Activated CD8-positive, alpha-beta memory T cell treated with anti-CD3 and anti-CD28 coated beads for 48 hours (primary cell): ENCODE measurements around the gene MLN.

Experiments
- DNase-seq, 3 experiments: peaks; one replicate each; pipeline ENCODE4 v3.0.0-alpha.2; 2020; ENCODE audit warnings: low read depth in 2 of 3, low spot score in 2 of 3

Gene MLN

DNA sequence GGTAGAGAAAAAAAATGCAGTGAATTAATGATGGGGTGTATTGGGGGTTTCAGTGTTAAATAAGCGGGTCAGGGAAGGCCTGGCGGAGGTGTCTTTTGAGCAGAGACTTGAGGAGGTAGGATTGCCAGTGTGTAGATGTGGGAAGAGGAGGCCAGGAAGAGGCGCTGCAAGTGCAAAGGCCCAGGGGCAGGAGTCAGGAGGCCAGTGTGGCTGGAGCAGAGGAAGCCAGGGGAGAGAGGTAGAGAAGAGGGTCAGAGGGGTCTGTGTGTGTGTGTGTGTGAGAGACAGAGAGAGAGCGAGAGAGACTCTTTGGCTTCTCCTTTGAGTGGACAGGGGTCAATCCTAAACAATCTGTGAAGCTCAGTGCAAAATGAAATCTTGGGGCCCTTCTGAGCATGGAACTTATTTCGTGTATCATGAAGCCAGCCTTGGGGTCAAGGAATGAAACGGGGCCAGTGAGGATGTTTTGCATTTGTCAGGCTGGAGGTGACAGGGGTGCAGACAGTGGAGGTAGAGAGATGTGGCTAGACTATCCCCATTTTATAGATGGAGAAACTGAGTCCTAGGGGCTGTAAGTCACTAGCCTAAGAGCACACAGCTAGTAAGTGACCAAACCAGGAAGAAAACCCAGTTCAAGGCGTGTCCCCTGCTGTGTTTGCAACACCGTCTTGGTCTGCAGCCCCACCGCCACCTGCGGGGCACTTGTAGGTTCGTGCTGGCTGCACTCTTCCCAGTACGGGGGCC lies 47.4 kb downstream of the MLN start:
- DNase-seq = no peak

DNA sequence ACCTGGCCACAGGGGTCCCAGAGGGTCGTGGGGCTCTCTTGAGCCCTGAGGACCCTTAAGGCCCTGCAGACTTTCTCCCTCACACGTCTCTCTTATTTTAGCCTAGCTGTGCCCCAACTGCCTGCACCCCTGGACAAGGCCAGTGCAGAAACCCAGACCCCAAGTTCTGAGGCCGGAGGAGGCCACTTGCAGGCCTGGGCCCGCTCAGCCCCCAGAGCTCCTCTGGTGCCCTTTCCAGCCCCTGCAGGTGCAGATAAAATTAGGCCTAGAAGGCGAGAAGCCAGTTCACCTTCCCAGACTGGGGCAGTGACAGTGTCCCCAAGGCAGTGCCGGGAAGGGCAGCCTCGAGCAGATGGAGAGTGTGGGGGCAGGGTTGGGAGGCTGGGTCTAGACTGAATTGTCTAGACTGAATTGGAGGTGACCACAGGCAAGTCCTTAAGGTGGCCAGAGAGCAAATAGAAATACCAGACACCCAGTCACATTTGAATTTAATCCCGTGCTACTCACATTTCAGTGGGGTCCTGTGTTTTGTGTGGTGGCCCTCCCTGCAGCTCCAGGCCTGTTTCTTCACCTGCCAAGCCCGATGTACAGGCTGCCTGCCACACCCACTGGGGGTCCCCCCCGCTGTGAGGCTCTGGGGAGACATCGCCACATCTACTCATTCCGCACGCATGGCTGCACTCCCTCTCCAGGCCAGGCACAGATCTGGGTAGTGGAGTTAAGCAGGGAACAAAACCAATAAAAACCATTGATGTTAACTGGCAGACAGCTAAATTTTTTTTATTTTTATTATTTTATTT lies 48.5 kb downstream of the MLN start:
- no peak for DNase-seq

DNA sequence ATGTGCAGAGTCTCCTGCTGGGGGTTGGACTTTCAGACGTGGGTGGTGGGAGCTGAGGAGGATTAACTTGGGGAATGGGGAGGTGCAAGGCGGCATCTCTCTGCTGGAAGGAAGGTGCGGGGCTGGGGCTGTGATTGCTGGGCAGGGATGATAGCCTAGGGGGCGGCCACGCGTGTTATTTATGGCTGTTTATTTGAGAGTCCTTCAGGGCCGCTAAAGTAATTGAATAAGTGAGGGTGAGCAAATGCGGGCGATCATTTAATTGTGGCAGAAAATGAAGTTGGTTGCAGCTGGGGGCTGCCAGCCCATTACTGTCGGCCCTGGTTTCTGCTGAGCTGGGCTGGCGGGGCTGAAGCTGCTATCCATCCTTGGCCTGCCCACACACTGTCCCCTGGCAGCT lies 49.6 kb downstream of the MLN start:
- no peak for DNase-seq

DNA sequence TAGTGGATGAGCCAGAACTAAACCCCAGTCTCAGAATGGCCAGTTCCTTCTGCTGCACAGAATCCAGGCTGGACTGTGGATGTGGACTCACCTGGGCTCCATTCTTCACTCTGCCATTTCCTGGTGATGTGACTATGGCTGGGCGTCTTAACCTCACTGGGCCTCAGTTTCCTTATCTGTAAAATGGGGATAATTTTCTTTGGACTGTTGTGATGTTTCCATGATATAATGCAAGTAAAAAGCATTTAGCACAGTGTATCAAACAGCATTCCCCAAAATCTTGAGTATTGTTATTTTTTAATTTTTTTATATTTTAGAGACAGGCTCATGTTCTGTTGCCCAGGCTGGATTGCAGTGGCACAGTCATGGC lies 51.2 kb downstream of the MLN start:
- no peak for DNase-seq

DNA sequence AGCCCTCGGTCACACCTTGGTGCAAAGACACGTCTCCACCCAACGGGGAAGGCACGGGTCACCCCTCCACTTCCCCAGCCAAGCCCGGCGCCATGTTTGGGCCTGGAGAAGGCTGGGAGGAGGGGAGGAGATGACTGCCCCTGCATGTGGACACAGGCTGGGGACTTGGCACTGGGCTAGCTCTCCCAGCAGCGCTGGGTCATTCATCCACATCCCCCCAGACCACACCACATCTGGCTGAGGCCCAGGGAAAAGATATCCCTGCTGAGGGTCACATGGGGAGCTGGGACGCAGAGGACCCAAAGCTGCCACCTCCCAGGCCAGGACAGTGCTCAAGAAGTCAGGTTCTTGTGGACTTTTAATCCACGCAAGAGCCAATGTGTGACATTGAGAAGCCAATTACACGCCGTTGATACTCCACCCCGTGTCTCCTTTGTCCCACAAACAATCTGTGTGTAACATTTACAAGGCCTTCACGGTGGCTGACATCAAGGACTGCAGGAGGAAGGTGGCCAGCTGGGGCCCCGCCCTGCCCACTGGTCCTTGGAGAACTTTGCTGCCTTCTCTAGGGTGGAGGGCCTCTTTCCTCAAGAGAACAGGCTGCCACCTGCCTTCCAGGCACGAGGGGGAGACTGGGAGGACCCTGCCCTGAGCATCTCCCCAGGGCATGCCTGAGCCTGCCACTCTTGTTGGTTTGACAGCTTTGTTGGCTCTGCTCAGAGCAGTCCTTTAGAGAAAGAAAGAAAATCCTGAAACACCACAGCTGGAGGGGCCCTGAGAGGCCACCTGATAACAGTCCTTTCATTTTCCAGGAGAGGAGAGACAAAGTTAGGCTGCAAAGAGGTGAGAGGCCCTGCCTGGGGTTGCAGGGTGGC lies 51.8 kb downstream of the MLN start:
- no peak for DNase-seq

DNA sequence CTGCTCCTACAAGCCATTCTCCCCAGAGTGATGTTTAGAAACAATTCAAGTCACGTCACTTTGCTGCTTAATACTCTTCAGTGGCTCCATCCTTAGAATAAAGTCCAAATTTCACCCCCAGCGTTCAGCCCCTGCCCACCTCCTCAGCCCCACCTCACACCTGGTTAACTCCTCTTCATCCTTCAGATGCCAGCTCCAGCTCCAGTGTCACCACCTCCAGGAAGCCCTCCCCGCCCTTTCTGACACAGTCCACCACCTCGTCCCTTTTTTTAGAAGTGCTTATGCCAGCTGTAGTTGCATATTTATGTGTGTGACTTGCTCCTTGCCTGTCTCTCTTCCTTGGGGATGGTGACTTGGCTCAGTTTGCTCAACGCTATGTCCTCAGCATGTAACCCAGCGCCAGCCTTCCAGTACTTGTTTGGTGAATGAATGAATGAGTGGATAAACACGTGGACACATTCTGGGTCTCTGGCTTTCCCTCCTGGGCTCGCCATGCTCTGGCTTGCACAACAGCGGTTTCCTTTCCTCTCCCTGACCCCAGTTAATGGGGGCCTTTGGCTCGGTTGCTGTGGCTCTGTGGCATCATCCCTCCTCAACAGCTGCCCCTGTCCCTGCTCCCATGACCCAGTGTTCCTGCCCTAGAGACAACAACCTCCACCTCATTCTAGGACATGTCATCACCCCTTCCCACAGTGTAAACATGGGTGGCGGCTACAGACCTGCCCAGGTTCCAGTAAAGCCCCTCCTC lies 53.4 kb downstream of the MLN start:
- no peak for DNase-seq

DNA sequence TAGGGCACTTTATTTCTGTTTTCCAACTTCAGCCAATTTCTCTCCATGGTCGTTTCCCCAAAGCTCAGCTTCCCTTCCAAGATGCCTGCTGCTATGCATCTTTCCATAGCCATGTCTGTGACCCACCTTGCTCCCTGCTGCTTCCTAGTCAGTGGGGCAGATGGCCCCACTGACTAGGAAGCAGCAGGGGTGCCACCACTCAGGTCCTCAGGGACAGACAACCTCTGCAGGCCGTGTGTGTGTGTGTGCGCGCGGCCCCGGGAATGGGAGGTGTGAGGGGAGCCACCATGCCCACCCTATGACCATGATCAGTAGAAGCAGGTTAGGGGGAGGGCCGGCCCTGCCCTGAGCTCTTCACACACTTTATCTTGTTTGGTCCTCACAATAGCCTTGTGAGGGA lies 54.4 kb downstream of the MLN start:
- no peak for DNase-seq

DNA sequence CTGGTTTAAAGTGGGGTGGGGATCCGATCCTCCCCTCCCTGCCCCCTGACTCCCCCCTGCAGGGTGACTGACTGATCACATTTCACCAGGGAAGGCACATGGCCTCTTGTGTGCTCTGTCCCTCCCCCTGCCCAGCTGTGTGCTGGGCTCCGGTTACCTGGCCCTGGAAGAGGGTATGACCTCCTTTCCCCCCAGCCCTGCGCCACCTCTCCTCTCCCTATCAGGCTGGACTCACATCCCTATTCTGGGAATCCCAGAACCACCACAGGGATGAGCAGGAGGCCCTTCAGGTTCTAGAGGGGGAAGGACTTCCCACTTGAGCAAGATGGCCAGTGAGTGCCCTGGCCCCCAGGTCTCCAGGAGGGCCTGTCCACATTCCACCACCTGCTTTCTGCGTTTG lies 55.0 kb downstream of the MLN start:
- no peak for DNase-seq

DNA sequence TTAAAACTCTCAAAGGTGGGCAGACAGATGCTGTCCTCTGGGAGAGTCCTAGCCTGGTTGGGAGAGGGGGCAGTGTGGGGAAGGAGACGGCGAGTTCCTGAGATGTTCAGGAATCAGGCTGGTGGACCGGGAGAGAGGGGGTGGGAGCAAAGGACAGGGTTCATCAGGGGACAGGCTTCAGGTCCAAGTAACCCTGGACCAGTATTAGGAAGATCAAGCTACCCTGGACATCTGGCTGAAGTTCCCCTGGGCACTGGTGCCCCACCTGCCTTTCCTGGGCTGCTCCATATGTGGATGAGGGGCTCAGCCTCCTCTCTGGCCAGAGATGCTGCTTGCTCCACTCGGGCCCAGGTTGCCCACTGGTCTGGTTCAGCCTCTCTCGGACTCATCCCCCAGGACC lies 56.0 kb downstream of the MLN start:
- no peak for DNase-seq

DNA sequence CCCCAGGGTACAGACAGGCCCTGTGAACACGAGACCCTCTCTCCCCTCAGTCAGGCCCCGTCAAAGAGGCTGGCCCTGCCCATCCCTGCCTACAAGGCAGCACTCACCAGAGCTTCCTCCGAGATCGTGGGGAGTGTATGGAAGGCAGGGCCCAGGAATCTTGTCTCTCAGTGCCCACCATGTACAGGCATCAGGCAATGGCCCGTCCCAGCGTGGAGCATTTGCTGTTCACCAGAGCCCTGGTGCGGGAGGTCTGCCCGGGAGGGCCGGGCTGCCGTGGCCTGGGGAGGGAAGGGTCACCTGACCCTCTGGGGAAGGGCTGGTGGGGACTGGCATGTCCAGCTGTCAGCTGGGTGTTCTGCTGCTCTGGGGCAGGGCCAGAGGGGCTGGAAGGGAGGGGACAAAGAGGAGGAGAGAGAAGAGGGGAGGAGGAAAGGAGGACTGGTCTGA lies 57.1 kb downstream of the MLN start, which contains the start of gene IP6K3:
Gene IP6K3 (minus strand): TSS at position 255 of the 450 bp plus-strand sequence. CDS start 11,429 bp downstream, outside the sequence.
- DNase-seq = no peak

DNA sequence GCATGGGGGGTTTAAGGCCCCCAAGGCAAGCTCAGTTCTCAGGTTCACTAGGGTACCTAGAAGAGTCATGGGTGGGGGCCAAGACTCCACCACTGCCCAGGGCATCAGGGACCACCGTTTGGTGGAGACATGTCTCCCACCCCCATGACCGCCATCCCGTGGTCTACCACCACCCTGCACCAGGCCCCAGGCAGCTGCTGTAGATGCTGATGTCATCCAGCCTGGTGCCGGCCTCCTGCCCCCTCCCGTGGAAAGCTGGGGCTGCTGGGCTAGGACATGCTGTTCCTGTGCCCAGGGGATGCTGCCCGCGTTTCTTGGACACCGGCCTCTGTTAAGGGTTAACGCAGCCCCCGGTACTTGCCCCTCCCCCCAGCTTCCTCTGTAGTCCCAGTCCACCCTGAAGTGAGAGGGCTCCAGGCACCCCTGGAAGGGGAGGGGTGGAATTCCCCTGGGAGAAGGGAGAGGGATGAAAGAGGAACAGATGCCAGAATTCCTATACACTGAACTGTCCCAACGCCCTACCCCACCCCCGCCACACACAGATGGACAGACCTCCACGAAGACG lies 57.7 kb downstream of the MLN start:
- DNase-seq = no peak

DNA sequence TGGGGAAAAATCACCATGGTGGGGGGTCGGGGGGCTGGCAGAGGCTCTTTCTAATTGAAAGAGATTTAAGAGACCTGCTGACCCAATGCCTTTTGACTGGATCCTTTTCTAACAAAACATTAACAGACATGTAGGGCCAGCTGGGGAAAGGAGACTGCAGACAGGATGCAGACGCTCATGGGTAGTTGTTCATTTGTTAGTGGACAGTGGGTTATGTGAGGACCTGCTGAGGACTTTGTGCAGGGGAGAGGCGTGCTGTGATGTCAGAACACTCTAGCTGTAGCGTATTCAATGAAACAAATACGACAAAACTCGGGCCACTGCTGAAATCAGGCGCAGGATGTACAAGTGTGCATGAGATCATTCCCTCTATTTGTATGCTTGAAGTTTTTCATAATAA lies 58.3 kb downstream of the MLN start:
- no peak for DNase-seq

DNA sequence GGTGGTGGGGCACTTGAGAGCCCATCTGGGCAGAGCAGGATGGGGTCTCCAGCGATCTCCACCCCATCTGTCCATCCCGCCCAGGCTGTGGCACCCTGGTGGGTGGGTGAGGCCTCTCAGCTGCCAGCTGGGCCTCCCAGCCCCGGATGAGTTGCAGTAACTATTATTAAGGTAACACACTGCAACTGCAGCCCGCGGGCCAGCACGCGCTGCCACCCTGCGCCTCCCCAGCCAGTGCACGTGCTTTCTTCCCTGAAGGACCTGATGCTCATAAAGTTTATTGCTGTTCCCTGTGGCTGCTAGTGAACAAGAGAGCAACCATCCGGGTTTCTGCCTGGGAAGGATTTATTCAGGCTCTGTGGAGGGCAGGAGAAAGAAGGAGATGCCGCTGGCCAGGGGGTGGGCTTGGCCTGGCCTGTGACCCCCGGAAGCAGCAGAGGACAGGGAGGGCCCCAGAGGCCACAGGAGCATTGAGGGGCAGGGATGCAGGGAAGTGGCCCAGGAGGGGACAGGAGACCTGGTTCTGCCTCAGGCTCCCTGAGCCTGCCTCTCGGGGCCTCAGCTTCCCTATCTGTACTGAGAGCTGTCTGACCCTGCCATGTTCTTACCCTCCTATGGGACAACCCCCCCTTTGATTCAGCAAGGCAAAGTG lies 58.8 kb downstream of the MLN start:
- DNase-seq = no peak
